Measurements from ENCODE around the gene STAP2.
A peak's percentile ranks its signal among the peaks of the same experiment; 100 is the strongest.

The STAP2 gene, protein sequence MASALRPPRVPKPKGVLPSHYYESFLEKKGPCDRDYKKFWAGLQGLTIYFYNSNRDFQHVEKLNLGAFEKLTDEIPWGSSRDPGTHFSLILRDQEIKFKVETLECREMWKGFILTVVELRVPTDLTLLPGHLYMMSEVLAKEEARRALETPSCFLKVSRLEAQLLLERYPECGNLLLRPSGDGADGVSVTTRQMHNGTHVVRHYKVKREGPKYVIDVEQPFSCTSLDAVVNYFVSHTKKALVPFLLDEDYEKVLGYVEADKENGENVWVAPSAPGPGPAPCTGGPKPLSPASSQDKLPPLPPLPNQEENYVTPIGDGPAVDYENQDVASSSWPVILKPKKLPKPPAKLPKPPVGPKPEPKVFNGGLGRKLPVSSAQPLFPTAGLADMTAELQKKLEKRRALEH
- 0.05 to 2.9 (median 0.30) reads per million in 17 experiments for total RNA-seq

DNA sequence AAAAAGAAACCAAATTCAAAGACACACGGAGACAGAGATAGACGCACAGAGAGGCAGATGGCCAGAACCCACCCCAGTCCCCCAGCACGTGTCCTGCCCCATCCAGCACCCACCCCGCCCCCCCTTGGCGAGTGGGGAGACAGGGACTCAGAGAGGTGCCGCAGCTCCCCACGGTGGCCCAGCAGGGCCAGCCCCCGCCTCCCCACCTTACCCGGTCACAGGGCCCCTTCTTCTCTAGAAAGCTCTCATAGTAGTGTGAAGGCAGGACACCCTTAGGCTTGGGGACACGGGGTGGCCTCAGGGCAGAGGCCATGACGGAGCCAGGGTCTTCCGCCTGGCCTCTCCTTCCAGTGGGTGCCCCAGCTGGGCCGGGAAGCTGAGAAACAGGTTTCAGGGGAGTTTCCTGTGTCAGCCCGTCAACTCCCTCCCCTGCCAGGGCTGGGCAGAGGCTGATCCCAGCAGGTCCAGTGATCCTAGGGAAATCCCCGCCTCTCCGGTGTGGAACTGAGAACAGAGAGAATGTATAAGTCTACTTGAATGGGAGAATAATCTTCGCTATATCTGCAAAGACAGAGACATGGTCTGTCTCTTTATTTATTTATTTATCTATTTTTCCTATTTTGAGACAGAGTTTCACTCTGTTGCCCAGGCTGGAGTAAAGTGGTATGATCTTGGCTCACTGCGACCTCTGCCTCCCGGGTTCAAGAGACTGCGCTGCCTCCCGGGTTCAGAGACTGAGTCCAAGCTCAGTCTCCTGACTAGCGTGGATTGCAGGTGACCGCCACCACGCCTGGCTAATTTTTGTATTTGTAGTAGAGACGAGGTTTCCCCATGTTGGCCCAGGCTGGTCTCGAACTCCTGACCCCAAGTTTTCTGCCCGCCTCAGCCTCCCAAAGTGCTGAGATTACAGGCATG lies at the start of gene STAP2:
STAP2 (minus strand) TSS at position 387 of the 915 bp plus-strand sequence; CDS start at position 313, 74 bp downstream.
- DNase-seq = no peak

DNA sequence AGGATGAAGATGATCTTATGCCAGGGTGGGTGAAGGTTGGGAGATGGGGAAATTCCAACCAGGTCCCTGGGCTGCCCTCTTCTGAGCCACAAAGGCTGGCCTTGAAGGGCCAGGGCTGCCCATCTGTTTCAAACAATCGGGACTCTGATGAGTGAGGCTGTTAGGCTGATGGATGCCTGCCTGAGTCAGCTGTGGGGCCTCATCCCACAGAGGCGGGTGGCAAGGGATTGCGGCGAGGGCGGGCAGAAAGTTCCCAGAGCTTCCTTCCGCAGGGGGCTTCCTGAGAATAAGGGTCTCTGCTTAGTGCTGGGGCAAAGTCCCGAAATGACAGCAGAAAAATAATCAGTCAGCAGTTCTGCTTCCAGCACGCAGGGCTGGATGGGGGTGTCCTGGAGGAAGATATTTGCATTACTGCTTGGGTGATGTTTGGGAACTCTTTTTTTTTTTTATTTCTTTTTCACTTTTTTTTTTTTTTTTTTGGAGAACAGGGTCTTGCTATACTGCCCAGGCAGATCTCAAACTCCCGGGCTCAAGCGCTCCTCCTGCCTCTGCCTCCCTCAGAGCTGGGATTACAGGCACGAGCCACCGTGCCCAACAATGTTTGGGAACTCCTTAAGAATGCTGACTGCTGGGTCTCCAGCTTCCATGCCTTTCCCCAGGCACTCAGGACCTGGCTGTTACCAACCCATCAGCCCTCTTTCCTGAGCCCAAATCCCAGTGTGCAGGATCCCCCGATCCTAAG lies 47.6 kb upstream of the STAP2 start:
- no peak for DNase-seq

DNA sequence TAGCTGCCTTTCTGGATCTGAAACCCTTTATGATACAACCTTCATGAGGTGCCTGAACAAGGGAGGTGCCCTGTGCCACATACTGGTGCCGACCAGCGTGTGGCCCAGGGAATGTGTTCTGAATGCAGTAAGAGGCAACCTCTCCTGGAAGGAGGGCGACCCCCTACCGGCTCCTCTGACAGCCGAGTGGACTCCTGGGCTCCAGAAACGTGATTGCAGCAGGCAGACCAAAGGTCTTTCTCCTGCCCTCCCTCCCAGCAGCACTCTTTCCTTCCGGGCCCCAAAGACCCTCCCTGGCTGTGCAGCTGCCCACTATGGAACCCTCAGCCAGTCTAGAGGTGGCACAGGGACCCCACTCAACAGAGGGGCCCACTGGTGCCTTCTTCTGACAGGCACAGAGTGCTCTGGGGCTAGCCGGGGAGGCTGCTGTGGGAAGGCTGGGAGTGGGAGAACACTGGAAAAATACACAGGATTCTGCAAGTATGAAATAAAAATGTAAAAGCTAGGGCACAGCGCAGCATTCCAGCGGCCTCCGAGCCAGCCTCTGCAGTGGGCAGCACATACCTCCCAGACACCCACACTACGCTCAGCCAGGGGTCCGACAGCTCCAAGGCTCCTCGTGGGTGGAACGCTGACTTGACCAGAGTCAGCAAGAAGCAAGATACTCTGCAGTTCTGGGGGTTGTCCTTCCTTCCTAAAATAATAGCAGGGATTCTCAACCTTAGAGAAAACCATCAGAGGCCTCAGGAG lies 46.8 kb upstream of the STAP2 start:
- peak in 2 of 4 experiments; percentile 26 to 31 for DNase-seq

DNA sequence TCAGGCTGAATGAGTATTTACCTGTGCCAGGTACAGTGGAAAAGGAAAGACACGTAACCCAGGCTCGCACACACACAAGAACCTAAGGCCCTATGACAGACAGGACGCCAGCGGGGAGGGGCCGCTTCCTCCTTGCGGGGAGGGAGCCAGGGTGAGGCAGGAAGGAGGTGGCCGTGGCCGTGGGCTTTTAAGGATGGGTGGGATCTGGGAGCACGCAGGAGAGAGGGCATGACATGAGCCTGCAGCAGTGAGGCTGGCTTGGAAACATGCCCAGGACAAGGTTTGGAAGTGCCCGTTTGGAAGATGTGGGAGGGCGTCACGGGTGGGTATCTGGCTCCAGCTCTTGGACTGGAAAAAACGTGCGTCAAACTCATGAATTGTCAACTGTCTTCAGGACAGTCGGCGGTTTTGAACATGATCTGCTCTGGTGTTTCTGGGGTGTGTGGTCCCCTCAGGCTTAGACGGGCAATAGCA lies 41.7 kb upstream of the STAP2 start:
- DNase-seq = peak; percentile 32 to 70 (median 46)

DNA sequence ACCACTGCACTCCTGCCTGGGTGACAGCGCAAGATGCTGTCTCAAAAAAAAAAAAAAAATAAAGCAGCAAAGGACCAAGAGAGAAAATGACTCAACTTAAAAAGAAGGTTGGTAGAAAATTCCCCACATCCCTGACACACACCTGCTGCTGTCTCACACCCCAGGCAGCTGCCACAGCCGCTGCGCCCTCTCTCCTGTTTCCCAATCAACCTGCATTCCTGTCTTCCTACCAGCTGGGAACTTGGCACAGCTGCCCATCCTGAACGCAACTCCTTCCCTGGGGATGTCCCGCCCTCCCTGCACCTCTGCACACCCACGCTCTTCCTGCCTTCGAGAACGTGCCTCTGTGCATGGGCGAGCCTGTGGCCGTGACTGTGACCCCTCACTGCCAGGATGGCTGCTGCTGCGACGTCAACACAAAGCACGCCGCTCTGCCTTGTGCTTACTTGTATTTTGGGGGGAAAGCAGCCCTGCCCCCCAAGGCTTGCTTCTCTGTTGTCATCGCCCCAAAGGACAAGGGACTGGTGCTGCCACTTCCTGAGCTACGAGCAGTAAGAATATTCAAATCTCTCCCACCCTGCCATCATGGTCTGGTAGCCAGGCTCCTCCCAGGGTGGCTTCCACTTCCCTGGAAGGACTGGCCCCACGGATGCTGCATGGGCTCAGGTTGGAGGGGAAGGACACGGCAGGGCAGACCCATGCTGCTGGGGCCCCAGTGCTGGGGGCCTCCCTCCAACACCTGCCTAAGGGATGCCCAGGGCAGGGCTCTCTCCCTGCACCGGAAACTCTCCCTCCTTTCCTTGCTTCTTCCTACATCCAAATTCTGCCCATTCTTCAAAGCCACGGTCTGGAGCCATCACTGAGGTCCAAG lies 41.0 kb upstream of the STAP2 start:
- DNase-seq = no peak

DNA sequence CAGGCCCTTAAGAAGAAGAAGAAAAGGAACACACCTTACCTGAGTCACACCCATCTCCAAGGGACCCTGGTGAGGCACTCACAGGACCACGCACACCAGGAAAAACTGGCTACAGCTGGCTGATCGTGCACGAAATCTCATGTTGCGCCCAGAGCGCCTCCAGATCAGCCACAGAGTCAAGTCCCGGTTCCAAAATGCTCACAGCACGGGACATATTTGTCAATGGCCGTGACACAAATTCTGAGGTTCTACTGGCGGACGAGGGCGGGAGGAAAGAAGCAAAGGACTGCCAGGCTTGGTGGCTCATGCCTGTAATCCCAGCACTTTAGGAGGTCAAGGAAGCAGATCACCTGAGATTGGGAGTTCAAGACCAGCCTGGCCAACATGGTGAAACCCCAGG lies 40.3 kb upstream of the STAP2 start:
- DNase-seq = no peak

DNA sequence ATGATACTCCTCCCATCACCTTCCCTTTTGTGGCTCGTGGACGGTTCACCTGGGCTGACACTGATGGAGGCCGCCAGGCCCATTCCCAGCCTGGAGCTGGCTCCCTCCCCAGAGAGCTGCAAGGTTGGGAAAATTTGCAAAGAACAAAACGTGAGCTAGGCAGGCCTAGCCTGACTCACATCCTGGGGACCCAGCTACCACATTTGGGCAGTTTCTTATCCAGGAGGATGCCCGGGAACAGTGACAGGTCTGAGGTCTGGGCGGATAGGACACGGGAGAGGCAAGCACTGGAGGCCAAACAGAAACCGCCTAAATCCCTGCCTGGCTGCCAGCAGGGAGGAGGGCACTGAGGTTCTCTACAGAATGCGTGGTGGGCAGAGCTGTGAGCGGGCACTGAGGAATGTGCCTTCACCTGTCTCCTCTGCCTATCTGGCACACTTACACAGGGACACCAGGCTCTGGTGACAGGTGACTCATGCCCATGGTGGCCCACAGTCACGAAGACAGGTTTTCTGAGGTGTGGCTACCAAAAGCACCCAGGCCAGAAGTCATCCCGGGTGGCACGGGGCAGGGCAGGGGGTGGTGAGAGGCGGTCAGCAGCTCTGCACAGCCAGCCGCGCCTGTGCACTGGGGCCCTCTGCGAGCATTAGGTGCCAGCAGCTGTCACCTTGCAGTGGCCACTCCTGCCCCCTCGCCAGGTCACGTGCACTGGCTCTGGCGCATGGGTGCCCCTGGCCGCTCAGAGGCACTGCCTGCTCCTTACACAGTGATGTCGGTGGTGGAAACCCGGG lies 38.6 kb upstream of the STAP2 start:
- no peak for DNase-seq

DNA sequence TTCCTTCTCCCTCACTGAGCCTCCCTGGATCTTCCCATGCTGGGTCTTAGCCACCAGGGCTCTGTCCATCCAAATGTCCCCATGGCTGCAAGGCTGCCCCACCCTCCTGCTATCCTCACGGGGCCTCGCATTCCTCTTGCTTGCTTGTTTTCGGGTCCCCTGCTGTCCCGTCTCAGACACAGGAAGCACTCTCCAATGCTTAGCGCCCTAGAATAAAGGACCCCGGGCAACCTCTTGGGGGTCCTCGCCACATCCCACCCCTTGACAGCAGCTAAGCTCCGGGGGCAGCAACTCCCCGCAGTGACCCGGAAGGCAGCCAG lies 38.0 kb upstream of the STAP2 start:
- DNase-seq = no peak

DNA sequence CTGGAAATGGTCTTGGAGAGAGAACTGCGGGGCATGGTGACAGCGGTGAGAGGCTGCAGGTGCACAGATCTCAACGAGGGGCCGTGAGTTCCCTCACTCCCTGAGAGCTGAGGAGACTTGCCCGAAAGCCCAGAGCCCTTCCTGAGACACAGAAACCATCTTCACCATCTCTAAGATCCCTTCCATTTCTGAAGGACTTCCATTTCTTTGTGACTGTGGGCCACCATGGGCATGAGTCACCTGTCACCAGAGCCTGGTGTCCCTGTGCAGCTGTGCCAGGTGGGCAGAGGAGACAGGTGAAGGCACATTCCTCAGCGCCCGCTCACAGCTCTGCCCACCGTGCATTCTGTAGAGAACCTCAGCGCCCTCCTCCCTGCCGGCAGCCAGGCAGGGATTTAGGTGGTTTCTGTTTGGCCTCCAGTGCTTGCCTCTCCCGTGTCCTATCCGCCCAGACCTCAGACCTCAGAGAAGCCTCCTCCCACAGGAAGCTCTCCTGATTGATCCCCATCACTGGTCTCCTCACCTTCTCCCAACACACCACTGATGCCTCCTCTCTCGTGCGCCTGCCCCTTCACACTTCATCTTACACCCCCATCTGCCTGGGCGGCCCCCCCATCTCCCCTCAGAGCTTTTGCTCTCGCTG lies 37.5 kb upstream of the STAP2 start:
- no peak for DNase-seq

DNA sequence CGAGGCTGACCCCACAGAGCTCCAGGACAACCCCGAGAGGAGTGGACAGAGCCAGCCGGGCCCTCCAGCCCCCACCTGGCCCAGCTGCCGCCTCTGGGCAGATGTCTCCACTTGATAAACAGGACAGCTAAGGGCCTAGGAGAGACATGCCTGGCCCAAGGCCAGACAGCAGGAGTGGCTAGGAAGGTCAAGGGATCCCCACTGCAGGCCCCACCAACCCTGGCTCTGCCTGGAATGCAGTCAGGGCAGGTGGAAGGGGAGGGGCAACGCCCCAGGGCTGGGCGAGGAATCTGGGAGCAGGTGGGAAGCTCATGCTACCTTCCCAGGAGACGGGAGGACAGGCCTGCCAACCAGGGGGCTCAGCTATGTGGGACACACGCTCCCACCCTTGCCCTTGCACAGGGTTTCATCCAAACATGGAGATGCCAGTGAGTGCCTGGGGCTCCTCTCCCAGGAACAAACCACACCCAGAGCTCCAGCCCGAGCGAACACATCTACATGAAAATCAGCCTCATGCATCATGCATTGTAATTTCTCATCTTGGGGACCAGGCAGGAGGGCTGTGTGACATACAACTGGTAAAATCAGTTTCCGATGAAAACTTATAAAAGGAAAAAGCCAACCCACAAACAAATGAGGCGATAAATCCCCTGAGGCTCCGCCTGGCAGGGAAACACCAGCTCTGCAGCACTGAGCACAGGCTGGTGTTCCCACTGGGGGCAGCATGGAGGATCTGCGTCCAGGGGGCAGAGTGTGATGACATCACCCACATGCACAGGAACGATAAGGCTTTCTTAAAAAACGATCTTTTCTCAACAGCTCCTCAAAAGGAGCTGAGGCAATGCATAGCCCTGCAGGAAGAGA lies 36.8 kb upstream of the STAP2 start:
- peak; percentile 43 to 66 (median 58) for DNase-seq

DNA sequence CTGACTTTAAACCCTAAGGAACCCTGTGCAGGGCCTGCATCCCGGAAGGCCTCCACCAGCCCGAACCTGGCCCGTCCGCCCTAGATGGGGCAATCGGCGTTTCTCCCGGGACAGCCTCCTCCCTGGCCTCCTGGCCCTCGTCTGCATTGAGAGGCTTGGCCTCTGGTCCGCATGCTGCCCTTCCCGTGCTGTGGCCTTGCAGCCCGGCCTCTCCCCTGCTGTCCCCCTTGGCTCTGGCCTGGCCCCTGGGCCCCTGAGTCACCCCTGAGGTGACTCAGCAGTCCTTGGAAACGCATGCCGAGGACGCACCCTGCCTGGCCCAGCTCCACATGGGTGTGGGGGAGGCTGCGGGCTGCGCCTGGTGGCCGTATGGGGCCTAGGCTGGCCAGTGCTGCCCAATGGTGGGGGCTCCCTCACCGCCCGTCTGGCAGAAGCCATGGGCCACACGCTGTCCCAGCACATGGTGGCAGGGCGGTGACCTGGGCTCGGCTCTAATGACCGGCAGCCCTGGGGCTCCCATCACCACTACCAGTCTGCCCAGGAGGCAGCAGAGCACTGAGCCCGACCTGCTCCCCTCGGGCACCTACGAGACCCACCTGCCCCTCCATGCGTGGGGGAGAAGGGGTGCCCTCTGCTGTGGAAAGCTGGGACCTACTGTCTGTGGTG lies 36.0 kb upstream of the STAP2 start:
- peak; percentile 78 to 88 (median 83) for DNase-seq

DNA sequence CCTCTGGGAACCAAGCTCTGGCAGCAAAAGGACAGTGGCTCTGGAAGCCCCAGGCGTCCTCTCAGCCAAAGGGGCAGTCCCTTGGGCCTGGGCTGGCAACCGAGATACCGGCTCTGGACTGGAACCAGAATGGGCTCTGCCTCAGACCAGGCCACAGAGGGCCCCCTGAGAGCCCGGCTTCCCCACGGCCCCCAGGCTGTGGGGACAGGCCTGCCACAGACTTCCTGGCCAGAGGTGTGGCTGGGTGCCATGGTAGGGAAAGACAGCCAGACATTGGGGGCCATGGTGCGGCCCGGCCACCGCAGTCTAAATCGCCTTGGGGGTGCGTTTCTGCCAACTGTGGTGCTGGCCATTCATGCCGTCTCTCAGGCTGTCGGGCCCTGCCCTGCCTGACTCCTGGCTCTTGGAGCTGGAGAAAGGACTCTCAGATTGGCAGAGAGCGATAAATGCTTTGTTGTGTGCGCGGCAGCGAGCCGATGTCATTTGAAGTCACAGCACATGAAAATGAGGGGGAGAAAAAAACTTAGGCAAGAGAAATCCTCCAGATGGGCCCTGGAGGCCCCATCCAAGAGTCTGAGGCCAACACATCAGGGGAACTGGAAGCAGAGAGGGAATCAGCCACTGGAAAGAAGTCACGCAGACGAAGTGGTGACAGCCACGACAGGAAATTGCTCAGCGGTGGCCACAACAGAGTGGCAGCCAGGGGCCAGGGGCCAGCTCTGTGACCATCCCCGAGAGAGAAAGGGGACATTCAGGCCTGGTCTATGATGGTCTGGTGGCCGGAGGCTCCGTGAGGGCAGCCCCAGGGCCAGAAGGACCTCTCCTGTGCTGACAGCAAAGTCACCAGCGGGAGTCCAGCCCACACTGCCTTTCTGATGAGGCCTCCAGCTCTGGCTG lies 35.2 kb upstream of the STAP2 start:
- DNase-seq = peak; percentile 52 to 77 (median 72)

DNA sequence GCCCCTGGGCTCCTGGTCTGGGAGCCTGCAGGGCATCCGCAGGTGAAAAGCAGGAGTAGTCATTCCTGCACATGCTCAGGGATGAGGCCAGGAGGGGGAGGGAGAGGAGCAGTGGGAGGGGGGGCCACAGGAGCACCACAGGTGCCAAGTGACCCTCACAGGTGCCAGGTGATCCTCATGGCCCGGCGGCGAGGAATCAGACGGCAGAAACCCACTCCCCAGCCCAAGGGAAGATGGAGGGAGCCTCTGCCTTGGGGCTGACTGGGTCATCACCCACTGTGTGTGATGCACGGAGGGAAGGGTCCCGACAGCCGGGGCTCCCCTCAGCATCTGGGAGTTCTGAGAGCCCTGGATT lies 34.4 kb upstream of the STAP2 start:
- no peak for DNase-seq

DNA sequence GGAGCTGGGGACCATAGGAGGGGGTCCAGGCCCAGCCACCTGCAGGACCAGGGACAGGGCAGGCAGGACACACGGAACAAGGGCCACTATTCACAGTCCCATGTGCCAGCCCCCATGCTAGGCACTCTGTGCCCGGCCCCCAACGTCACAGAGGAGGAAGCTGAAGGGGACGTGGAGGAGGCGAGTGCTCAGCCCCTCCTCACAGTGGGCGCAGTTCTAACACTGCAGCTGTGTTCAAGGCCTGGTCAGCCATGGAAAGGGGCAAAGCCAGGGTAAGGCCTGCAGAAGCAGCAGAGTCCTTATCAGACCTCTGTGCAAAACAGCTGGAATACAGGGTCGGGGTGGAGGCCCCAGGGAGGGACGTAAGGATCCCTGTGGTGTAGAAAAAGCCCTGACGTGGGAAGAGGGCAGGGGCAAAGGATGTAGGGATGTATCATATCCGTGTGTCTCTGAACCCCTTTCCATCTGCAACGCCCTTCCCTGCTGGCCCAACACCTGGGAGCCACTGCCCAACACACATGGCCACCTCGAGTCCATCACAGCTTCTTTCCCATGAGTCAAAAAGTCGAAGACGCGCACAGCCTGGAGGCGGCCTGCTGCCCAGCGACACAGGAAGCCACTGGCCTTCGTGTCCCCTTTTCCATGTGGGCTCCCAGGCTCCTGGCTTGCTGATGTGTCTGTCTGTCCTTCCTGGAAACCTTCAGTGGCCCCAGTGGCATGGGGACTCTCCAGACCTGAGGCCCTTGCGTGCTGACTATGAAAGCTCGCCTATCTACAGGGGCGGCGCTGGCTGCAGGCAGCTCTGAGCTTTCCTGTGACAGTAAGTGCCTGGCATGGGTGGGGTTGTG lies 33.8 kb upstream of the STAP2 start:
- no peak for DNase-seq

DNA sequence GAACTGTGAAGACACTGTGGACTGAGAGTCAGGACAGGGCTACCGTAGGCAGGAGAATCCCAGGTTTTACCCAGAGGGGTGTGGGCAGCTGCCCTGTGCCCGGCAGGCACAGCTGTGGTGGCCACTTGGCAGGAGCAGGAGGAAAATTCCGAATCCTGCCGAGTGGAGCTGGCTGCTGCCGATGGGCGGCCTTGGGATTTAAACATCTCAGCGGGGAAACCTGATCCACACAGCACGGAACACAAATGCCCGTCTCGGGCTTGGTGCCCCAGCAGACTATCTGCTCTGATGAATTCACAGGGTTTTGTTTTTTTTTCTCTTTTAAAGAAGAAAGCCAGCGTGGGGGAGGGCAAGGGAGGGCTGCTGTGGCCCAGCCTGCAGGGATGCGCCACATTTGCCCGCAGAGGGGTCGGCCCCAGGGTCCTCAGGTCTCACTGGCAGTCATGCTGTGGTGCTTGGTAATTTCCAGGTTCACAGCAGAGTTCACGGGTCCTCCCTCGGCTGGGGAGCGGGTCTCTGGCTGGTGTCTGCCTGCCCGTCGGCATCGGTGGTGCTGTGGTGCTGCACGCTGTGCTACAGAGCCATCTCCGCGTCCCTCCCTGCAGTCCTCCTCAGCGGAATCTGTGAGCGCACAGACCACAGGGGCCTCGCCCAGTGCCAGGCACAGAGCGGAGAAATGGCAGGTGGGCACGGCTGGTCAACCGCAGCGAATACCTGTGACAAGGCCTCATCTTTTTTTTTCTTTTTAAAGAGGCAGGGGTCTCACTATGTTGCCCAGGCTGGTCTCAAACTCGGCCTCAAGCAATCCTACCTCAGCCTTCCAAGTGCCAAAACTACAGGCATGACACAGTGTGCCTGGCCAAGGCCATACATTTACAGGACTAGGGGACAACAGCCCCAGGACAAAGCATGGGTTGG lies 32.9 kb upstream of the STAP2 start:
- DNase-seq = no peak

Measured in suppressor macrophage (primary cell).